Fibroblast of gingiva (primary cell): ENCODE measurements around the gene MYH4.

Experiments used
- DNase-seq: peaks from one replicate; pipeline ENCODE4 v3.0.0-alpha.2; 2011; ENCODE audit warnings: low read depth

MYH4 gene

DNA sequence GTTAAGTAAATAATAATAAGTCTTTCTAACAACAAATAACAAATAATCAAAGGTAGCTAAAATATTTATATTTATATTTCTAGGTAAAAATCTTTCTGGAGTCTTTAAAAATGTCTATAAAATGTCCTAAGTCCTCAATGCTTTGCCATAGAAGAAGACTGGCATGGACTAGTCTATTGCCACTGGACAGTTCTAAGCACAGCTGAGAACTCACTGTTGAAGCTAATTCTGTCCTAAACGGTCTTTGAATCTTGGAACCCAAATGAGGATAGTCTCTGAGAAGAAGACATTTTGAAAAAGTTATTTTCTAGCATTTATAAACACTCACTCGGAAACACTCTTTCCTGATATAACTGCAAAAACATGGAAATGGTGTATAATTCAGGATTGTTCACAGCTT, 48.1 kb downstream of the MYH4 start:
- no peak for DNase-seq

GRCh38 chr17:10420811-10421210, 48.5 kb downstream of the MYH4 start:
- DNase-seq: no peak

- DNase-seq: no peak
These were observed 51.9 kb downstream of the MYH4 start for GRCh38 chr17:10417431-10417830.

GRCh38 chr17:10415161-10415560, 54.2 kb downstream of the MYH4 start:
- DNase-seq: no peak

- no peak for DNase-seq
These were observed 65.8 kb downstream of the MYH4 start for GRCh38 chr17:10403589-10403988.

DNA sequence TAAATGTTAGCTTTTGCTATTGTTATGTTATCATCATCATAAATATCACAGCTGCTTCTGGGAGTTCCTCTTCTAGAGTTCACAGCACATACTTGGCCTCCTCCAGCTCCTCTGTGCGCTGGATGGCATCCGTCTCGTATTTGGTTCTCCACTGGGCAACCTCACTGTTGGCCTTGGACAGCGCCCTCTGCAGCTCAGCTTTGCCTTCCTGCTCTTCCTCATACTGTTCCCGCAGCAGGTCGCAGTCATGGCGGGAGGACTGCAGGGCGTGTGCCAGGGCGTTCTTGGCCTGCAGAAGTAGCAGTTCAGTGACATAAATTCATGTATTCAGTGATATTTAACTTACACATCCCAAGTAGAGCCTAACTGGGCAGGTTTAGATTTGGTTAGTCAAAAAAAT, 71.0 kb downstream of the MYH4 start:
- DNase-seq: no peak

DNA sequence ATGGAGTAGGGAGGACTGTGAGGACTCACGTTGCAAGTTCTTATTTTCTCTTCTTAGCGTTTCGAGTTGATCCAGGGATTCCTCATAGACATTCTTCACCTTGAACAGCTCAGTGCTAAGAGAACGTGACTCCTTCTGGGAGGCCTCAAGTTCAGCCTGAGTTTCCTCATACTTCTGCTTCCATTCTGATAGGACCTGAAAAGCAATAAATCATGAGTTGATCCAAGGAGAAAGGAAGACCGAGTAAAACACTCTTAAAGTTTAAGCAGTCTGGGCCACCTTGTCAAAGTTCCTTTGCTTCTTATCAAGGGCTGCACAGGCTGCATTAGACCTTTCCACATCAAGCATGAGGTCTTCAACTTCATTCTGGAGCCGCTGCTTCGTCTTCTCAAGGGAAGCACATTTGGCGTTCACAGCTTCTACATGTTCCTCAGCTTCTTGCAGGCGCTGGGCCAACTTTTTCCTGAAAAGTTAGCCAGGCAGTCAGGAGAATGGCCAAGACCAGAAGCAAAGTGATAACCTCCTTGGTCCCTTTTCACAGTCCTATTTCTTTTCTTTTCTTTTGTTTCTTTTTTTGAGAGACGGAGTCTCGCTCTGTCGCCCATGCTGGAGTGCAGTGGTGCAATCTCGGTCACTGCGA, 72.7 kb downstream of the MYH4 start:
- DNase-seq: no peak

DNA sequence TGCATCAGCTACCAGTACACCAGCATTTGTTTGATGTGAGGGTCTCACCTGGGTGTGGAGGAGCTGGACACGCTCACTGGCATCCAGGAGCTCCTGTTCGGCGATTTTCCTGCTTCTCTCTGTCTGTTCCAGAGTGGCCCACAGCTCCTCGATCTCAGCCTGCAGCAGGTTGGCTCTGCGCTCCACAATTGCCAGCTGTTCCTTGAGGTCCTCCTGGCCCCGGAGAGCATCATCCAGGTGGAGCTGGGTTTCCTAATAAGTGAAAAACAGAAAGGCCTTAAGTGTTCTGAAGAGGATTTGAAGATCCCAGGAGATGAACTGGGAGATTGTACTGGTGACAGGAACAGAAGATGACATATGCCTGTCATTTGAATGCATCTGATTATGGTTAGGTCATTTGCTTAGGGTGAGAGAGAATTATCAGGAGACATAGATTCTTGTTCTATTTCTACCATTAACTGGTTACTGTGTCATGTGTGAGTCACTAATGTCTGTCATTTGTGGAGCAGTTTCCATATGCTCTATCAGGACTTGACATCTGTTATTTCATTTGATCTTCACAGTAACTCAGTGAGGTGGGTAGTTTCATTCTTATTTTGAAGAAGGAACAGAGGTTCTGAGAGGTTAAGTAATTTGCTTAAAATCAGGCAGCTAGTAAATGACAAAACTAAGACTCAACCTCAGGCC, 75.0 kb downstream of the MYH4 start:
- no peak for DNase-seq
